ENCODE results near the gene TMEM132C.

TMEM132C gene

GRCh38 chr12:128442096-128442495, 175.1 kb downstream of the TMEM132C start:
- H3K27ac ChIP-seq (ENCODE audit: low read depth, low read length): no peak overlapping the region
- H3K9me2 ChIP-seq (replicated peaks; ENCODE audit: insufficient read depth, low read length): no peaks in the 10 kb centered on the region
- H3K27me3 ChIP-seq (ENCODE audit: low read length): no peaks in the 10 kb centered on the region
- H4K20me1 ChIP-seq (ENCODE audit: low read depth, low read length): no peaks in the 10 kb centered on the region
- no peaks in the 10 kb centered on the region for H3K9me3 ChIP-seq (ENCODE audit: insufficient read depth, low read length)
- no peaks in the 10 kb centered on the region for H3F3A ChIP-seq (ENCODE audit: insufficient read depth)
- TF ChIP-seq, protein P1, sequence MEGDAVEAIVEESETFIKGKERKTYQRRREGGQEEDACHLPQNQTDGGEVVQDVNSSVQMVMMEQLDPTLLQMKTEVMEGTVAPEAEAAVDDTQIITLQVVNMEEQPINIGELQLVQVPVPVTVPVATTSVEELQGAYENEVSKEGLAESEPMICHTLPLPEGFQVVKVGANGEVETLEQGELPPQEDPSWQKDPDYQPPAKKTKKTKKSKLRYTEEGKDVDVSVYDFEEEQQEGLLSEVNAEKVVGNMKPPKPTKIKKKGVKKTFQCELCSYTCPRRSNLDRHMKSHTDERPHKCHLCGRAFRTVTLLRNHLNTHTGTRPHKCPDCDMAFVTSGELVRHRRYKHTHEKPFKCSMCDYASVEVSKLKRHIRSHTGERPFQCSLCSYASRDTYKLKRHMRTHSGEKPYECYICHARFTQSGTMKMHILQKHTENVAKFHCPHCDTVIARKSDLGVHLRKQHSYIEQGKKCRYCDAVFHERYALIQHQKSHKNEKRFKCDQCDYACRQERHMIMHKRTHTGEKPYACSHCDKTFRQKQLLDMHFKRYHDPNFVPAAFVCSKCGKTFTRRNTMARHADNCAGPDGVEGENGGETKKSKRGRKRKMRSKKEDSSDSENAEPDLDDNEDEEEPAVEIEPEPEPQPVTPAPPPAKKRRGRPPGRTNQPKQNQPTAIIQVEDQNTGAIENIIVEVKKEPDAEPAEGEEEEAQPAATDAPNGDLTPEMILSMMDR (IDR thresholded peaks at IDR 0.05; ENCODE audit: insufficient read depth, low read length, poor library complexity, severe bottlenecking): no peak
- no peak for TF ChIP-seq EZH2phosphoT487 (conservative IDR thresholded peaks at IDR 0.05; ENCODE audit: low read length)
- H3K4me3 ChIP-seq (ENCODE audit: insufficient read depth, low read length, poor library complexity, severe bottlenecking): no peak overlapping the region
- no peaks in the 10 kb centered on the region for H3K36me3 ChIP-seq (ENCODE audit: low read length)
- H3K4me2 ChIP-seq (ENCODE audit: low read depth, low read length, poor library complexity, severe bottlenecking): no peak overlapping the region
- H2AFZ ChIP-seq (ENCODE audit: low read depth, low read length, severe bottlenecking): no peak overlapping the region
- H3K9ac ChIP-seq (ENCODE audit: low read length): no peak overlapping the region
- H3K79me2 ChIP-seq (ENCODE audit: insufficient read depth, low read length): no peaks in the 10 kb centered on the region

- Histone ChIP-seq H3K4me2 (ENCODE audit: low read depth, low read length, poor library complexity, severe bottlenecking) (no peak overlapping the region), H2AFZ (ENCODE audit: low read depth, low read length, severe bottlenecking) (no peak overlapping the region)
- no peak for TF ChIP-seq EZH2phosphoT487 (conservative IDR thresholded peaks at IDR 0.05; ENCODE audit: low read length)
These were observed 177.6 kb downstream of the TMEM132C start for GRCh38 chr12:128444598-128444997.

DNA sequence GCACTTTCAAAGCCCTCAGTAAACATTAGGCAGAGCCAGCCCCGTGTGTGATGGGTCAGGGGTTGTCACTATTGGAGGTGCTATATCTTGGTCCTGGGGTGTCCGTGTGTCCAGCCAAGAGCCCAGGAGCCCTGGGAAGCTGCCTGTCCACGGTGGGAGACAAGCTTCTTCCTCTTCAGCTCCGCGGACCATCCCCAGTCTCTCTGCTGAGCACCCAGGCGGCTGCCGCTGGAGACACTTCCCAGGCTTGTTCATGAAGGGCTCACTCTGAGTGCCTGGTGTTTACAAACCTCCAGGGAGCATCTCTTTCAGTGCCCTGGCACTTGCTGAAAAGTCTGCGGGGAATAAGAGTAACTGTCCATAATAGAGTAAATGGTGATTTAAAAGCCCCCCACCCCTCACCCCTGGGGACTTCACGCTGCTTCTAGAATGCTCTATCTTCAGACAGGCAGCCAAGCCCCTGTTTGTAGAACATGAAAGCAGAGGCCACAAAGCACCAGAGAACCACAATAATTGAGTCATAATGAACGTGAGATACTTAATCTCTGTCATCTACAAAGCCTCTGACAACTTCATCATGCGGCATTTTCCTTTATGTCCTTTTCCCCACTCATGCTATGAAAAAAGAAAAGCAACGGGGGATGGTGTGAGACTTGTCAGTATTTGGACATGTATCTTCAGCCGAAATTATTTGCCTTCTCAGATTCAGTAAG, 178.6 kb downstream of the TMEM132C start:
- Histone ChIP-seq H4K20me1 (ENCODE audit: low read depth, low read length) (no peaks in the 10 kb centered on the region), H3K4me2 (ENCODE audit: low read depth, low read length, poor library complexity, severe bottlenecking) (no peak overlapping the region), H3K79me2 (ENCODE audit: insufficient read depth, low read length) (no peaks in the 10 kb centered on the region), H3K27ac (ENCODE audit: low read depth, low read length) (no peak overlapping the region), H2AFZ (ENCODE audit: low read depth, low read length, severe bottlenecking) (no peak overlapping the region), H3K4me3 (ENCODE audit: insufficient read depth, low read length, poor library complexity, severe bottlenecking) (no peak overlapping the region), H3K9me2 (replicated peaks; ENCODE audit: insufficient read depth, low read length) (no peaks in the 10 kb centered on the region), H3K36me3 (ENCODE audit: low read length) (no peaks in the 10 kb centered on the region), H3K9ac (ENCODE audit: low read length) (no peak overlapping the region), H3K27me3 (ENCODE audit: low read length) (no peaks in the 10 kb centered on the region), H3K9me3 (ENCODE audit: insufficient read depth, low read length) (no peaks in the 10 kb centered on the region), H3F3A (ENCODE audit: insufficient read depth) (no peaks in the 10 kb centered on the region)
- TF ChIP-seq EZH2phosphoT487 (conservative IDR thresholded peaks at IDR 0.05; ENCODE audit: low read length): no peak
- TF ChIP-seq, protein P1 (IDR thresholded peaks at IDR 0.05; ENCODE audit: insufficient read depth, low read length, poor library complexity, severe bottlenecking): no peak

More at GRCh38 chr12:128444598-128444997, 177.6 kb downstream of the TMEM132C start:
- H3K27me3 ChIP-seq (ENCODE audit: low read length): no peaks in the 10 kb centered on the region
- no peaks in the 10 kb centered on the region for H3K79me2 ChIP-seq (ENCODE audit: insufficient read depth, low read length)
- no peaks in the 10 kb centered on the region for H3K36me3 ChIP-seq (ENCODE audit: low read length)
- no peak overlapping the region for H3K27ac ChIP-seq (ENCODE audit: low read depth, low read length)
- no peaks in the 10 kb centered on the region for H3K9me3 ChIP-seq (ENCODE audit: insufficient read depth, low read length)
- H3K9ac ChIP-seq (ENCODE audit: low read length): no peak overlapping the region
- no peaks in the 10 kb centered on the region for H4K20me1 ChIP-seq (ENCODE audit: low read depth, low read length)
- no peaks in the 10 kb centered on the region for H3K9me2 ChIP-seq (replicated peaks; ENCODE audit: insufficient read depth, low read length)
- H3F3A ChIP-seq (ENCODE audit: insufficient read depth): no peaks in the 10 kb centered on the region
- H3K4me3 ChIP-seq (ENCODE audit: insufficient read depth, low read length, poor library complexity, severe bottlenecking): no peak overlapping the region

GRCh38 chr12:128449146-128449894, 182.3 kb downstream of the TMEM132C start:
- Histone ChIP-seq H3K9me2 (replicated peaks; ENCODE audit: insufficient read depth, low read length) (no peaks in the 10 kb centered on the region), H3K79me2 (ENCODE audit: insufficient read depth, low read length) (no peaks in the 10 kb centered on the region), H4K20me1 (ENCODE audit: low read depth, low read length) (no peaks in the 10 kb centered on the region), H3K9ac (ENCODE audit: low read length) (no peak overlapping the region), H3K27me3 (ENCODE audit: low read length) (no peaks in the 10 kb centered on the region), H3K4me2 (ENCODE audit: low read depth, low read length, poor library complexity, severe bottlenecking) (no peak overlapping the region), H3K27ac (ENCODE audit: low read depth, low read length) (no peak overlapping the region), H3K4me3 (ENCODE audit: insufficient read depth, low read length, poor library complexity, severe bottlenecking) (no peak overlapping the region), H3K36me3 (ENCODE audit: low read length) (no peaks in the 10 kb centered on the region), H3K9me3 (ENCODE audit: insufficient read depth, low read length) (no peaks in the 10 kb centered on the region), H3F3A (ENCODE audit: insufficient read depth) (no peaks in the 10 kb centered on the region), H2AFZ (ENCODE audit: low read depth, low read length, severe bottlenecking) (no peak overlapping the region)
- TF ChIP-seq, protein P1 (IDR thresholded peaks at IDR 0.05; ENCODE audit: insufficient read depth, low read length, poor library complexity, severe bottlenecking): no peak
- no peak for TF ChIP-seq EZH2phosphoT487 (conservative IDR thresholded peaks at IDR 0.05; ENCODE audit: low read length)
